ENCODE measurements around the gene COL4A4.

COL4A4 gene

GRCh38 chr2:226978300-226978699 is 185.7 kb downstream of the COL4A4 start:
- no peak for DNase-seq

GRCh38 chr2:226977775-226978190 is 186.2 kb downstream of the COL4A4 start:
- DNase-seq: no peak

GRCh38 chr2:226973816-226974215 is 190.2 kb downstream of the COL4A4 start:
- DNase-seq: no peak

GRCh38 chr2:226971770-226972169 is 192.2 kb downstream of the COL4A4 start:
- no peak for DNase-seq

- no peak for DNase-seq
Observed at GRCh38 chr2:226971084-226971483, 192.9 kb downstream of the COL4A4 start.

- no peak for DNase-seq
Observed at GRCh38 chr2:226970362-226970761, 193.6 kb downstream of the COL4A4 start.

GRCh38 chr2:226969417-226970080 is 194.5 kb downstream of the COL4A4 start:
- DNase-seq: no peak

- DNase-seq: no peak
Observed at GRCh38 chr2:226965376-226965775, 198.6 kb downstream of the COL4A4 start.

GRCh38 chr2:226963528-226963927 is 200.5 kb downstream of the COL4A4 start:
- DNase-seq: no peak

- no peak for DNase-seq
Observed at GRCh38 chr2:226962176-226962773, 201.7 kb downstream of the COL4A4 start.

GRCh38 chr2:226959418-226959817 is 204.6 kb downstream of the COL4A4 start:
- no peak for DNase-seq

- no peak for DNase-seq
Observed at GRCh38 chr2:226956659-226957058, 207.3 kb downstream of the COL4A4 start.

GRCh38 chr2:226953826-226954225 is 210.2 kb downstream of the COL4A4 start:
- DNase-seq: no peak

GRCh38 chr2:226953206-226953605 is 210.8 kb downstream of the COL4A4 start:
- DNase-seq: no peak
